ENCODE data around the gene PRELID3B. TPM values are rescaled to one million over a fixed set of nuclear protein-coding genes. Genes with fewer than 3 reads are reported as not detected.

Gene PRELID3B
- total and polyA plus RNA-seq, 2 of the 13 experiments (the other 11 are each of a cell fraction or from before 2014, with no cell fraction given) = 23.3 to 42.6 TPM

- TF ChIP-seq, protein P1, sequence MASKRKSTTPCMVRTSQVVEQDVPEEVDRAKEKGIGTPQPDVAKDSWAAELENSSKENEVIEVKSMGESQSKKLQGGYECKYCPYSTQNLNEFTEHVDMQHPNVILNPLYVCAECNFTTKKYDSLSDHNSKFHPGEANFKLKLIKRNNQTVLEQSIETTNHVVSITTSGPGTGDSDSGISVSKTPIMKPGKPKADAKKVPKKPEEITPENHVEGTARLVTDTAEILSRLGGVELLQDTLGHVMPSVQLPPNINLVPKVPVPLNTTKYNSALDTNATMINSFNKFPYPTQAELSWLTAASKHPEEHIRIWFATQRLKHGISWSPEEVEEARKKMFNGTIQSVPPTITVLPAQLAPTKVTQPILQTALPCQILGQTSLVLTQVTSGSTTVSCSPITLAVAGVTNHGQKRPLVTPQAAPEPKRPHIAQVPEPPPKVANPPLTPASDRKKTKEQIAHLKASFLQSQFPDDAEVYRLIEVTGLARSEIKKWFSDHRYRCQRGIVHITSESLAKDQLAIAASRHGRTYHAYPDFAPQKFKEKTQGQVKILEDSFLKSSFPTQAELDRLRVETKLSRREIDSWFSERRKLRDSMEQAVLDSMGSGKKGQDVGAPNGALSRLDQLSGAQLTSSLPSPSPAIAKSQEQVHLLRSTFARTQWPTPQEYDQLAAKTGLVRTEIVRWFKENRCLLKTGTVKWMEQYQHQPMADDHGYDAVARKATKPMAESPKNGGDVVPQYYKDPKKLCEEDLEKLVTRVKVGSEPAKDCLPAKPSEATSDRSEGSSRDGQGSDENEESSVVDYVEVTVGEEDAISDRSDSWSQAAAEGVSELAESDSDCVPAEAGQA (IDR thresholded peaks at IDR 0.05; ENCODE audit: low read depth) = peak; percentile 43; the same call in 1 of the 2 replicates
- TF ChIP-seq, protein P1 (CRISPR knock-in tag; IDR thresholded peaks at IDR 0.05; ENCODE audit: borderline replicate concordance) = no peak
- peak; percentile 41; the same call in 1 of the 2 replicates for TF ChIP-seq ARID5B (CRISPR knock-in tag; IDR thresholded peaks at IDR 0.05)
- TF ChIP-seq CEBPG (CRISPR knock-in tag; IDR thresholded peaks at IDR 0.05) = peak; percentile 67
- peak; percentile 36 for TF ChIP-seq ASH2L (IDR thresholded peaks at IDR 0.05; ENCODE audit: insufficient read length, low read depth, low read length)
- peak; percentile 74 for TF ChIP-seq HOXA3 (CRISPR knock-in tag; IDR thresholded peaks at IDR 0.05)
- TF ChIP-seq, protein P2, sequence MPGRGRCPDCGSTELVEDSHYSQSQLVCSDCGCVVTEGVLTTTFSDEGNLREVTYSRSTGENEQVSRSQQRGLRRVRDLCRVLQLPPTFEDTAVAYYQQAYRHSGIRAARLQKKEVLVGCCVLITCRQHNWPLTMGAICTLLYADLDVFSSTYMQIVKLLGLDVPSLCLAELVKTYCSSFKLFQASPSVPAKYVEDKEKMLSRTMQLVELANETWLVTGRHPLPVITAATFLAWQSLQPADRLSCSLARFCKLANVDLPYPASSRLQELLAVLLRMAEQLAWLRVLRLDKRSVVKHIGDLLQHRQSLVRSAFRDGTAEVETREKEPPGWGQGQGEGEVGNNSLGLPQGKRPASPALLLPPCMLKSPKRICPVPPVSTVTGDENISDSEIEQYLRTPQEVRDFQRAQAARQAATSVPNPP (CRISPR knock-in tag; IDR thresholded peaks at IDR 0.05) = no peak
- TF ChIP-seq, protein P3, sequence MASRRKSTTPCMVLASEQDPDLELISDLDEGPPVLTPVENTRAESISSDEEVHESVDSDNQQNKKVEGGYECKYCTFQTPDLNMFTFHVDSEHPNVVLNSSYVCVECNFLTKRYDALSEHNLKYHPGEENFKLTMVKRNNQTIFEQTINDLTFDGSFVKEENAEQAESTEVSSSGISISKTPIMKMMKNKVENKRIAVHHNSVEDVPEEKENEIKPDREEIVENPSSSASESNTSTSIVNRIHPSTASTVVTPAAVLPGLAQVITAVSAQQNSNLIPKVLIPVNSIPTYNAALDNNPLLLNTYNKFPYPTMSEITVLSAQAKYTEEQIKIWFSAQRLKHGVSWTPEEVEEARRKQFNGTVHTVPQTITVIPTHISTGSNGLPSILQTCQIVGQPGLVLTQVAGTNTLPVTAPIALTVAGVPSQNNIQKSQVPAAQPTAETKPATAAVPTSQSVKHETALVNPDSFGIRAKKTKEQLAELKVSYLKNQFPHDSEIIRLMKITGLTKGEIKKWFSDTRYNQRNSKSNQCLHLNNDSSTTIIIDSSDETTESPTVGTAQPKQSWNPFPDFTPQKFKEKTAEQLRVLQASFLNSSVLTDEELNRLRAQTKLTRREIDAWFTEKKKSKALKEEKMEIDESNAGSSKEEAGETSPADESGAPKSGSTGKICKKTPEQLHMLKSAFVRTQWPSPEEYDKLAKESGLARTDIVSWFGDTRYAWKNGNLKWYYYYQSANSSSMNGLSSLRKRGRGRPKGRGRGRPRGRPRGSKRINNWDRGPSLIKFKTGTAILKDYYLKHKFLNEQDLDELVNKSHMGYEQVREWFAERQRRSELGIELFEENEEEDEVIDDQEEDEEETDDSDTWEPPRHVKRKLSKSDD (CRISPR knock-in tag; IDR thresholded peaks at IDR 0.05; ENCODE audit: low read depth) = peak; percentile 82; the same call in 1 of the 2 replicates
- 0 out of 2 replicates have a peak, but pooled peaks have one; percentile 27 for TF ChIP-seq SSRP1 (CRISPR knock-in tag; IDR thresholded peaks at IDR 0.05)
- no peak for TF ChIP-seq ZNF143 (CRISPR knock-in tag; IDR thresholded peaks at IDR 0.05)
- TF ChIP-seq MTA3 (CRISPR knock-in tag; IDR thresholded peaks at IDR 0.05) = no peak
- TF ChIP-seq, protein P4, sequence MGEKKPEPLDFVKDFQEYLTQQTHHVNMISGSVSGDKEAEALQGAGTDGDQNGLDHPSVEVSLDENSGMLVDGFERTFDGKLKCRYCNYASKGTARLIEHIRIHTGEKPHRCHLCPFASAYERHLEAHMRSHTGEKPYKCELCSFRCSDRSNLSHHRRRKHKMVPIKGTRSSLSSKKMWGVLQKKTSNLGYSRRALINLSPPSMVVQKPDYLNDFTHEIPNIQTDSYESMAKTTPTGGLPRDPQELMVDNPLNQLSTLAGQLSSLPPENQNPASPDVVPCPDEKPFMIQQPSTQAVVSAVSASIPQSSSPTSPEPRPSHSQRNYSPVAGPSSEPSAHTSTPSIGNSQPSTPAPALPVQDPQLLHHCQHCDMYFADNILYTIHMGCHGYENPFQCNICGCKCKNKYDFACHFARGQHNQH (CRISPR knock-in tag; IDR thresholded peaks at IDR 0.05) = no peak
- 0 out of 2 replicates have a peak, but pooled peaks have one; percentile 8 for TF ChIP-seq POLR2G (IDR thresholded peaks at IDR 0.05; ENCODE audit: low read depth, low read length)
- no peak for TF ChIP-seq HNF4G (IDR thresholded peaks at IDR 0.05; ENCODE audit: borderline replicate concordance, low read depth, low read length)
- no peak for TF ChIP-seq HNF4G (CRISPR knock-in tag; IDR thresholded peaks at IDR 0.05; ENCODE audit: borderline replicate concordance, low read depth)
These were observed 50.9 kb downstream of the PRELID3B start (continued) for GRCh38 chr20:58991715-58992114.

All from HepG2 (cell line).